Stimulated activated CD8-positive, alpha-beta memory T cell treated with anti-CD3 and anti-CD28 coated beads, Interleukin-7, amount 100 ng/mL, for 4 hours (primary cell): ENCODE data around the gene MAEL.
"Not testable (repeated sequence)": the region's sequence is repeated elsewhere in the genome, so short reads cannot be mapped to it uniquely, and the experiment has no call there.

ENCODE experiments used
- DNase-seq, 2 donors: peaks; one replicate each; pipeline ENCODE4 v3.0.0-alpha.2; 2020; ENCODE audit warnings: low read depth in 2 of 2

The MAEL gene

GRCh38 chr1:166978821-166979220, 10.3 kb upstream of the MAEL start:
- DNase-seq = no peak

GRCh38 chr1:166980383-166980782, 8.7 kb upstream of the MAEL start:
- no peak for DNase-seq

- DNase-seq = no peak
Observed at GRCh38 chr1:166980818-166981217, 8.3 kb upstream of the MAEL start.

- no peak for DNase-seq
Observed at GRCh38 chr1:166981589-166981988, 7.5 kb upstream of the MAEL start.

- DNase-seq = no peak
Observed at GRCh38 chr1:166999075-166999474, 10.0 kb downstream of the MAEL start.

- no peak for DNase-seq
Observed at GRCh38 chr1:166999500-167000055, 10.5 kb downstream of the MAEL start.

GRCh38 chr1:167000546-167000945, 11.5 kb downstream of the MAEL start:
- DNase-seq = no peak

GRCh38 chr1:167002354-167002753, 13.3 kb downstream of the MAEL start:
- no peak for DNase-seq

GRCh38 chr1:167003711-167004110, 14.6 kb downstream of the MAEL start:
- DNase-seq = no peak

GRCh38 chr1:167011560-167012191, 22.6 kb downstream of the MAEL start:
- DNase-seq = no peak

- DNase-seq = no peak
Observed at GRCh38 chr1:167012570-167012969, 23.5 kb downstream of the MAEL start.

- DNase-seq = no peak
Observed at GRCh38 chr1:167013108-167013929, 24.2 kb downstream of the MAEL start.

- no peak for DNase-seq
Observed at GRCh38 chr1:167016100-167016750, 27.1 kb downstream of the MAEL start.

GRCh38 chr1:167022384-167022783, 33.3 kb downstream of the MAEL start:
- no peak for DNase-seq

GRCh38 chr1:167029553-167029952, 40.5 kb downstream of the MAEL start:
- DNase-seq = not testable (repeated sequence)

- no peak for DNase-seq
Observed at GRCh38 chr1:167033646-167034045, 44.6 kb downstream of the MAEL start.

GRCh38 chr1:167043752-167044488, 54.8 kb downstream of the MAEL start:
- DNase-seq = peak; percentile 36 to 58

- no peak for DNase-seq
Observed at GRCh38 chr1:167051907-167052306, 62.8 kb downstream of the MAEL start.

- DNase-seq = no peak
Observed at GRCh38 chr1:167052389-167052788, 63.3 kb downstream of the MAEL start.

GRCh38 chr1:167054531-167054930, 65.5 kb downstream of the MAEL start:
- DNase-seq = no peak

GRCh38 chr1:167054946-167055630, 66.0 kb downstream of the MAEL start:
- DNase-seq = no peak
